ENCODE measurements around the gene INVS. TPM values are rescaled to one million over a fixed set of nuclear protein-coding genes. Genes with fewer than 3 reads are reported as not detected.

INVS gene
- total RNA-seq, 4 donors from 2014 or later, result 12.8 to 22.8 (median 18.2) TPM

DNA sequence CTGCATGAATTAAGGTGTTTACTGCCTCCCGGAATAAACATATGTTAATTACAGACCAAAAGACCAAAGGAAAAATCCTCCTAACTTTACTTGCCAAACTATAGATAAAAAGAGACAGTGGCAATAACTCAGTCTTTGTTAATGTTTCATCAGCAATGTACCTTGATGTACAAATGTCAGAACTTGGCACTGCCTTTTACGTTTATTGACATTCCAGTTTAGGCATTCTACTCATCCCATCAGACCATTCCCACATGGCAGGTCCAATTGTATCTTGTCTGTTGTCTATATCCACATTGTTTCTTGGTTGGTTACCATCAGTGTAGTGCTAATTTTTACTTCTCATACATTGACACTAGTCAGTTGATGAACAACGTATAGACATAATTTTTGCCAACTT is 168.2 kb downstream of the INVS start:
- Histone ChIP-seq H3K4me3 (no peak overlapping the region), H3K27ac (no peak overlapping the region), H3K36me3 (peaks cover 13% of the 10 kb centered on the region), H3K4me1 (no peaks in the 10 kb centered on the region), H3K9me3 (no peaks in the 10 kb centered on the region), H3K27me3 (no peaks in the 10 kb centered on the region)
- TF ChIP-seq POLR2AphosphoS5 (IDR thresholded peaks at IDR 0.05), result no peak
- no peak for TF ChIP-seq EP300 (IDR thresholded peaks at IDR 0.05)
- TF ChIP-seq POLR2A (IDR thresholded peaks at IDR 0.05), result no peak
- DNase-seq (ENCODE audit: low spot score in 2 of 2), result no peak
- 93% methylated on average over 3 of the region's 3 CpGs for WGBS

GRCh38 chr9:100268271-100268670 is 169.2 kb downstream of the INVS start:
- DNase-seq (ENCODE audit: low spot score in 2 of 2), result no peak
- Histone ChIP-seq H3K4me3 (no peak overlapping the region), H3K36me3 (peaks cover 21% of the 10 kb centered on the region), H3K27ac (no peak overlapping the region), H3K9me3 (no peaks in the 10 kb centered on the region), H3K4me1 (no peaks in the 10 kb centered on the region), H3K27me3 (no peaks in the 10 kb centered on the region)
- 87% methylated on average over 4 of the region's 4 CpGs for WGBS
- TF ChIP-seq POLR2A (IDR thresholded peaks at IDR 0.05) (no peak), POLR2AphosphoS5 (IDR thresholded peaks at IDR 0.05) (no peak), EP300 (IDR thresholded peaks at IDR 0.05) (no peak)
- TF ChIP-seq, protein P1, sequence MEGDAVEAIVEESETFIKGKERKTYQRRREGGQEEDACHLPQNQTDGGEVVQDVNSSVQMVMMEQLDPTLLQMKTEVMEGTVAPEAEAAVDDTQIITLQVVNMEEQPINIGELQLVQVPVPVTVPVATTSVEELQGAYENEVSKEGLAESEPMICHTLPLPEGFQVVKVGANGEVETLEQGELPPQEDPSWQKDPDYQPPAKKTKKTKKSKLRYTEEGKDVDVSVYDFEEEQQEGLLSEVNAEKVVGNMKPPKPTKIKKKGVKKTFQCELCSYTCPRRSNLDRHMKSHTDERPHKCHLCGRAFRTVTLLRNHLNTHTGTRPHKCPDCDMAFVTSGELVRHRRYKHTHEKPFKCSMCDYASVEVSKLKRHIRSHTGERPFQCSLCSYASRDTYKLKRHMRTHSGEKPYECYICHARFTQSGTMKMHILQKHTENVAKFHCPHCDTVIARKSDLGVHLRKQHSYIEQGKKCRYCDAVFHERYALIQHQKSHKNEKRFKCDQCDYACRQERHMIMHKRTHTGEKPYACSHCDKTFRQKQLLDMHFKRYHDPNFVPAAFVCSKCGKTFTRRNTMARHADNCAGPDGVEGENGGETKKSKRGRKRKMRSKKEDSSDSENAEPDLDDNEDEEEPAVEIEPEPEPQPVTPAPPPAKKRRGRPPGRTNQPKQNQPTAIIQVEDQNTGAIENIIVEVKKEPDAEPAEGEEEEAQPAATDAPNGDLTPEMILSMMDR (IDR thresholded peaks at IDR 0.05), result no peak

DNA sequence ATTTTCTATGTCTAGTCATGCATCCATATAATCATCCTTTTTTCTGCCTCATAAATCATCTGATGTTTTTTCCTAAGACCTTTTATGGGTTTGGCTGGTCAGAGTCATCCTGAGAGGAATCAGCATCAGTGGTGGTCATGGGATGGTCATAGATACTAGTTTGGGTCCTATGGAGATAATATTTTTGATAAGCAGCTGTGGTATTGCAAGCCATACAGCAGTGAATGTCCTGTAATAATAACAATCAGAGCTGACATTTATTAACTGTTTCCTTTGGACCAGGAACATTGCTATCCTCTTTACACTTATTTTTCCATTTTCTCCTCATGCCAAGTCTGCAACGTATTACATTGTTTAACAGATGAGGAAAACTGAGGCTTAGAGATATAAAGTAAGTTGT is 170.6 kb downstream of the INVS start:
- no peak for DNase-seq (ENCODE audit: low spot score in 2 of 2)
- Histone ChIP-seq H3K4me1 (no peaks in the 10 kb centered on the region), H3K9me3 (no peaks in the 10 kb centered on the region), H3K36me3 (peaks cover 29% of the 10 kb centered on the region), H3K27ac (no peak overlapping the region), H3K27me3 (no peaks in the 10 kb centered on the region), H3K4me3 (no peak overlapping the region)
- TF ChIP-seq, protein P1 (IDR thresholded peaks at IDR 0.05), result no peak
- TF ChIP-seq POLR2AphosphoS5 (IDR thresholded peaks at IDR 0.05) (no peak), POLR2A (IDR thresholded peaks at IDR 0.05) (no peak), EP300 (IDR thresholded peaks at IDR 0.05) (no peak)
- WGBS, result 92% methylated on average over 1 of the region's 1 CpG

GRCh38 chr9:100277166-100277979 is 178.3 kb downstream of the INVS start:
- DNase-seq (ENCODE audit: low spot score in 2 of 2), result no peak
- WGBS, result 81% methylated on average over 5 of the region's 5 CpGs
- H3K4me1 ChIP-seq, result no peaks in the 10 kb centered on the region
- peaks cover 25% of the 10 kb centered on the region for H3K36me3 ChIP-seq
- H3K27me3 ChIP-seq, result no peaks in the 10 kb centered on the region
- no peaks in the 10 kb centered on the region for H3K9me3 ChIP-seq
- H3K27ac ChIP-seq, result no peak overlapping the region
- H3K4me3 ChIP-seq, result no peak overlapping the region
- TF ChIP-seq, protein P1 (IDR thresholded peaks at IDR 0.05), result no peak
- TF ChIP-seq POLR2AphosphoS5 (IDR thresholded peaks at IDR 0.05), result no peak
- TF ChIP-seq POLR2A (IDR thresholded peaks at IDR 0.05), result no peak
- TF ChIP-seq EP300 (IDR thresholded peaks at IDR 0.05), result no peak

- Histone ChIP-seq H3K36me3 (peaks cover 37% of the 10 kb centered on the region), H3K4me1 (no peaks in the 10 kb centered on the region), H3K27me3 (no peaks in the 10 kb centered on the region), H3K27ac (no peak overlapping the region), H3K4me3 (no peak overlapping the region), H3K9me3 (peaks cover 6% of the 10 kb centered on the region)
- 99% methylated on average over 2 of the region's 2 CpGs for WGBS
- DNase-seq (ENCODE audit: low spot score in 2 of 2), result no peak
- TF ChIP-seq POLR2A (IDR thresholded peaks at IDR 0.05), result no peak
- no peak for TF ChIP-seq POLR2AphosphoS5 (IDR thresholded peaks at IDR 0.05)
- TF ChIP-seq, protein P1 (IDR thresholded peaks at IDR 0.05), result no peak
- no peak for TF ChIP-seq EP300 (IDR thresholded peaks at IDR 0.05)
Observed at GRCh38 chr9:100281066-100281465, 182.0 kb downstream of the INVS start.

Data from suprapubic skin (tissue), 4 donors.